ENCODE measurements around the gene AFAP1L1.

DNA sequence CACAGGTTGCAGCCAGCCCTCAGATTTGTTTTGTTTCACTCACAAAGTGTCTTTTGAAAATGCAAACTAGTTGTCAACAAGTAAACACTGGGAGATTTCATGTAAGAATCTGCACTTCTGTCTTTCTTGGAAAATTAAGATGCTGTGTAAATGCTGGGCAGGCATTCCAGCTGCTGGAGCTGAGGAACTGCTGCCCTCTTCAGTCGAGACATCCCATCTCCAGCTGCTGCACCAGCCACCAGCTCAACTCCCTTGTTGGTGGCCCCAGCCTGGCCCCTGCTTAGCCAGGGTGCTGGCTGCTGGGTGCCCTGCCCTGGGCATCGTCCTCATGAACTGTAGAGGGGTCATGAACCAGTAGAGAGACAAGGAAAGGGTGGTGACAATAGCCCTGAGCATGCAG, 33.1 kb upstream of the AFAP1L1 start:
- TF ChIP-seq, protein P1, sequence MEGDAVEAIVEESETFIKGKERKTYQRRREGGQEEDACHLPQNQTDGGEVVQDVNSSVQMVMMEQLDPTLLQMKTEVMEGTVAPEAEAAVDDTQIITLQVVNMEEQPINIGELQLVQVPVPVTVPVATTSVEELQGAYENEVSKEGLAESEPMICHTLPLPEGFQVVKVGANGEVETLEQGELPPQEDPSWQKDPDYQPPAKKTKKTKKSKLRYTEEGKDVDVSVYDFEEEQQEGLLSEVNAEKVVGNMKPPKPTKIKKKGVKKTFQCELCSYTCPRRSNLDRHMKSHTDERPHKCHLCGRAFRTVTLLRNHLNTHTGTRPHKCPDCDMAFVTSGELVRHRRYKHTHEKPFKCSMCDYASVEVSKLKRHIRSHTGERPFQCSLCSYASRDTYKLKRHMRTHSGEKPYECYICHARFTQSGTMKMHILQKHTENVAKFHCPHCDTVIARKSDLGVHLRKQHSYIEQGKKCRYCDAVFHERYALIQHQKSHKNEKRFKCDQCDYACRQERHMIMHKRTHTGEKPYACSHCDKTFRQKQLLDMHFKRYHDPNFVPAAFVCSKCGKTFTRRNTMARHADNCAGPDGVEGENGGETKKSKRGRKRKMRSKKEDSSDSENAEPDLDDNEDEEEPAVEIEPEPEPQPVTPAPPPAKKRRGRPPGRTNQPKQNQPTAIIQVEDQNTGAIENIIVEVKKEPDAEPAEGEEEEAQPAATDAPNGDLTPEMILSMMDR (IDR thresholded peaks at IDR 0.05) = no peak
- TF ChIP-seq SIN3A (IDR thresholded peaks at IDR 0.05; ENCODE audit: borderline replicate concordance, insufficient read depth, low read depth, low read length) = no peak
